ENCODE results near the gene IFITM5.

DNA sequence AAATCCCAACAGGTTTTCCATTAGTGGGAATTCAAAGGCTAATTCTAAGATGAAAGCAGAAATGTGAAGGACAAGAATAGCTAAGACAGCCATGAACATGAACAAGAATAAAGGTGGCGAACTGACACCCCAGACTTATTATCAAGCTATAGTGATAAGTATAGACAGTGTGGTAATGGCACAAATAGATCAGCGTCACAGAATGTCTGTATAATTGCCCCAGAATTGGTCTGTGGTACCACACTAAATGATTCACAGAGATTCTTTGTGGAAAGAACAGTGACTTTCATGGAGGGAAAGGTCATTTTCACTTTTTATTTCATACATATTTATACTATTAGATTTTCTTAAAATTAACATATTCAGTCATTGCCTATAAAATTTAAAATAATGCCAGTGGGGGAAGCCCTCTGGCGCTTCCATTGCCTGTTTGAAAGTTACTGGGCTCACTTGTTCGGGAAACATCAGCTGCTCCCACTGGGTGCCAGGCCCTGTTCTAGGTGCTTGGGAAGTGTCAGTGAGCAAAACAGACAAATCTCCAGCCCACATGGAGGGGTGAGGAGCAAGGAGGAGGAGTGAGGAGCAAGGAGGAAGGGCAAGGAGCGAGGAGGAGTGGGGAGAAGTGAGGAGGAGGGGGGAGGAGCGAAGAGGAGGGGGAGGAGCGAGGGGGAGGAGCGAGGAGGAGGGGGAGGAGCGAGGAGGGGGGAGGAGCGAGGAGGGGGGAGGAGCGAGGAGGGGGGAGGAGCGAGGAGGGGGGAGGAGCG is 32.5 kb downstream of the IFITM5 start:
- TF ChIP-seq, protein P1, sequence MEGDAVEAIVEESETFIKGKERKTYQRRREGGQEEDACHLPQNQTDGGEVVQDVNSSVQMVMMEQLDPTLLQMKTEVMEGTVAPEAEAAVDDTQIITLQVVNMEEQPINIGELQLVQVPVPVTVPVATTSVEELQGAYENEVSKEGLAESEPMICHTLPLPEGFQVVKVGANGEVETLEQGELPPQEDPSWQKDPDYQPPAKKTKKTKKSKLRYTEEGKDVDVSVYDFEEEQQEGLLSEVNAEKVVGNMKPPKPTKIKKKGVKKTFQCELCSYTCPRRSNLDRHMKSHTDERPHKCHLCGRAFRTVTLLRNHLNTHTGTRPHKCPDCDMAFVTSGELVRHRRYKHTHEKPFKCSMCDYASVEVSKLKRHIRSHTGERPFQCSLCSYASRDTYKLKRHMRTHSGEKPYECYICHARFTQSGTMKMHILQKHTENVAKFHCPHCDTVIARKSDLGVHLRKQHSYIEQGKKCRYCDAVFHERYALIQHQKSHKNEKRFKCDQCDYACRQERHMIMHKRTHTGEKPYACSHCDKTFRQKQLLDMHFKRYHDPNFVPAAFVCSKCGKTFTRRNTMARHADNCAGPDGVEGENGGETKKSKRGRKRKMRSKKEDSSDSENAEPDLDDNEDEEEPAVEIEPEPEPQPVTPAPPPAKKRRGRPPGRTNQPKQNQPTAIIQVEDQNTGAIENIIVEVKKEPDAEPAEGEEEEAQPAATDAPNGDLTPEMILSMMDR (IDR thresholded peaks at IDR 0.05; ENCODE audit: poor library complexity, severe bottlenecking) = no peak
- TF ChIP-seq EZH2 (IDR thresholded peaks at IDR 0.05; ENCODE audit: borderline replicate concordance, insufficient read depth, low read length, poor library complexity, severe bottlenecking) (no peak), POLR2AphosphoS5 (IDR thresholded peaks at IDR 0.05) (no peak), RAD21 (conservative IDR thresholded peaks at IDR 0.05) (no peak), SMC3 (conservative IDR thresholded peaks at IDR 0.05; ENCODE audit: poor library complexity) (no peak), EP300 (conservative IDR thresholded peaks at IDR 0.05; ENCODE audit: poor library complexity, severe bottlenecking) (no peak)
